GM12878 (cell line): ENCODE measurements around the gene ATIC. TPM values are rescaled to one million over a fixed set of nuclear protein-coding genes. Genes with fewer than 3 reads are reported as not detected.

ENCODE experiments used
- ATAC-seq: fragments of 200-7000 bp; cut with Tn5 transposase; 3 replicates; pipeline ENCODE4 v1.9.1; 2020; ENCODE audit warnings: mild to moderate bottlenecking, moderate library complexity
- BruUV-seq: library from RNA; stranded (reverse); fragments of 400-500 nt; replicated peaks from 2 replicates; lab custom pipeline; 2021; lab: Mats Ljungman, UMichigan
- CTCF ChIA-PET: fragments of 300-600 bp; sonication (Branson Sonifier 250); formaldehyde crosslinking; extraction: SDS; loops from one replicate; lab custom pipeline; 2021; ENCODE audit warnings: inconsistent platforms; lab: Yijun Ruan, JAX
- POLR2A ChIA-PET: fragments of 350-600 bp; formaldehyde crosslinking; extraction: SDS; loops from one replicate; lab custom pipeline; 2021; ENCODE audit warnings: inconsistent platforms; lab: Charles Lee
- RAD21 ChIA-PET: fragments of 300-600 bp; sonication (Branson Sonifier 250); formaldehyde crosslinking; loops from one replicate; lab custom pipeline; 2023; ENCODE audit warnings: antibody characterized with exemption; ENCODE audit not compliant: unreplicated experiment; lab: Charles Lee
- SMC1A ChIA-PET: fragments of 300-600 bp; sonication (Branson Sonifier 250); formaldehyde crosslinking; loops from one replicate; lab custom pipeline; 2023; ENCODE audit not compliant: unreplicated experiment, uncharacterized antibody; lab: Charles Lee
- DNase-seq: peaks from one replicate; pipeline ENCODE4 v3.0.0-alpha.2; 2011; ENCODE audit warnings: low read depth, low spot score
- FAIRE-seq: peaks from 3 replicates; lab custom pipeline; 2011; peaks lifted over from hg19 to GRCh38; lab: Jason Lieb, UNC
- H2AFZ ChIP-seq: 2 replicates; pipeline ENCODE4 v1.6.0; 2011; ENCODE audit warnings: low read depth, low read length, control low read depth; ENCODE audit not compliant: control insufficient read depth
- H3K27ac ChIP-seq: 2 replicates; pipeline ENCODE4 v1.5.1; 2011; ENCODE audit warnings: control low read depth; ENCODE audit not compliant: control insufficient read depth, insufficient read depth
- H3K27me3 ChIP-seq, 2 experiments: replicated peaks in 1 of 2; 2 replicates each; pipeline versions ENCODE4 v1.6.0 to v1.6.1; 2011; ENCODE audit warnings: low read length in 1 of 2; ENCODE audit not compliant: control insufficient read depth in 2 of 2, insufficient read depth in 2 of 2
- H3K36me3 ChIP-seq, 2 experiments: 2 replicates each; pipeline ENCODE4 v1.5.1; 2011; ENCODE audit warnings: low read length in 1 of 2; ENCODE audit not compliant: control insufficient read depth in 2 of 2, insufficient read depth in 2 of 2
- H3K4me1 ChIP-seq: 2 replicates; pipeline ENCODE4 v1.6.1; 2011; ENCODE audit warnings: mild to moderate bottlenecking, low read length, moderate library complexity, mixed read lengths; ENCODE audit not compliant: control insufficient read depth, insufficient read depth
- H3K4me2 ChIP-seq: 2 replicates; pipeline ENCODE4 v1.6.0; 2011; ENCODE audit warnings: control low read depth; ENCODE audit not compliant: control insufficient read depth, insufficient read depth
- H3K4me3 ChIP-seq: fragments of 200-600 bp; sonication (generic); 2 replicates; pipeline ENCODE4 v1.5.1; 2016
- H3K79me2 ChIP-seq: 2 replicates; pipeline ENCODE4 v1.6.0; 2011; ENCODE audit warnings: low read length; ENCODE audit not compliant: control insufficient read depth, insufficient read depth
- H3K9ac ChIP-seq: 2 replicates; pipeline ENCODE4 v1.8.0; 2011; ENCODE audit warnings: low read length, control low read depth, mixed read lengths; ENCODE audit not compliant: control insufficient read depth, insufficient read depth
- H3K9me3 ChIP-seq: replicated peaks from 3 replicates; pipeline ENCODE4 v1.5.1; 2011; ENCODE audit warnings: mild to moderate bottlenecking, low read length; ENCODE audit not compliant: control insufficient read depth, insufficient read depth
- H4K20me1 ChIP-seq: 2 replicates; pipeline ENCODE4 v1.6.0; 2011; ENCODE audit not compliant: control insufficient read depth, insufficient read depth
- CEBPB ChIP-seq, 2 experiments: fragments of 150-350 bp in 1 of 2; IDR thresholded peaks; 2 replicates each; pipeline ENCODE4 v1.6.1; 2012 to 2014; ENCODE audit warnings: low read depth in 2 of 2, low read length in 2 of 2, borderline replicate concordance in 1 of 2, inconsistent platforms in 1 of 2
- ESRRA ChIP-seq: IDR thresholded peaks from 2 replicates; pipeline ENCODE4 v1.6.1; 2012; ENCODE audit warnings: mild to moderate bottlenecking, low read length, improper control_type of control experiment
- FOXM1 ChIP-seq: IDR thresholded peaks from 2 replicates; pipeline ENCODE4 v1.6.1; 2012; ENCODE audit warnings: low read depth, mild to moderate bottlenecking, inconsistent platforms, low read length, moderate library complexity
- HDAC2 ChIP-seq: fragments of 200-600 bp; sonication (generic); IDR thresholded peaks from 2 replicates; pipeline ENCODE4 v1.6.1; 2017
- HDGF ChIP-seq: fragments of 450-650 bp; IDR thresholded peaks from 2 replicates; pipeline ENCODE4 v1.6.1; 2016; ENCODE audit warnings: antibody characterized with exemption
- KAT2A ChIP-seq: conservative IDR thresholded peaks from 2 replicates; pipeline ENCODE4 v1.6.1; 2011; ENCODE audit warnings: low read depth, low read length; ENCODE audit not compliant: control insufficient read depth
- LARP7 ChIP-seq: fragments of 450-650 bp; IDR thresholded peaks from 2 replicates; pipeline ENCODE4 v1.6.1; 2017; ENCODE audit warnings: mild to moderate bottlenecking
- MTA3 ChIP-seq: IDR thresholded peaks from 2 replicates; pipeline ENCODE4 v1.6.1; 2012; ENCODE audit warnings: low read length, inconsistent platforms, borderline replicate concordance
- NR2F1 ChIP-seq: fragments of 450-650 bp; conservative IDR thresholded peaks from 2 replicates; pipeline ENCODE4 v1.6.1; 2017; ENCODE audit warnings: mild to moderate bottlenecking
- PAX5 ChIP-seq: IDR thresholded peaks from 2 replicates; pipeline ENCODE4 v1.6.1; 2011; ENCODE audit warnings: low read depth, low read length, borderline replicate concordance
- SIN3A ChIP-seq: IDR thresholded peaks from 2 replicates; pipeline ENCODE4 v1.6.1; 2012; ENCODE audit warnings: low read depth, low read length, improper control_type of control experiment
- TBL1XR1 ChIP-seq: IDR thresholded peaks from 2 replicates; pipeline ENCODE4 v1.6.1; 2012; ENCODE audit warnings: low read depth, low read length, improper control_type of control experiment
- WRNIP1 ChIP-seq: IDR thresholded peaks from 2 replicates; pipeline ENCODE4 v1.6.1; 2011; ENCODE audit warnings: low read depth, low read length, improper control_type of control experiment, borderline replicate concordance
- in situ Hi-C: fragments of 300-500 bp; cut with MboI; formaldehyde crosslinking; loops from 9 replicates; pipeline ENCODE4 v1.14.3; 2018; ENCODE audit warnings: mixed read lengths
- intact Hi-C: fragments of 100-400 bp; cut with micrococcal nuclease; formaldehyde crosslinking; loops from one replicate; pipeline ENCODE4 v1.14.2; 2022; ENCODE audit not compliant: unreplicated experiment
- polyA plus RNA-seq, 11 experiments: library from polyadenylated mRNA; depleted of rRNA in 4 of 11; unstranded in 6 of 11; stranded (reverse) in 5 of 11; fragments of >200 nt; fragmentation: Nextera tagmentation in 4 of 11; fragmentation: Illumina TruSeq in 1 of 11; extraction: Ambion mirVana in 4 of 11; extraction: Trizol in 1 of 11; gene quantifications; 1 replicate in 1 of 11; 2 replicates in 10 of 11; pipeline versions ENCODE4 v1.2.1 to v1.2.3, GENCODE V29; 2011 to 2016; ENCODE audit warnings: inconsistent platforms in 2 of 11, missing spikeins in 2 of 11, low read depth in 1 of 11
- total RNA-seq, 4 experiments: library from RNA; depleted of rRNA in 3 of 4; stranded (reverse); fragments of >200 nt in 3 of 4; fragmentation: Illumina TruSeq in 1 of 4; extraction: Trizol in 1 of 4; gene quantifications; 2 replicates each; pipeline versions ENCODE4 v1.2.1 to v1.2.3, GENCODE V29; 2013 to 2021
- TF ChIP-seq, protein P1 (sequence below): IDR thresholded peaks from 2 replicates; pipeline ENCODE4 v1.6.1; 2012; ENCODE audit warnings: improper control_type of control experiment, low read depth, low read length; ENCODE audit not compliant: insufficient replicate concordance
- TF ChIP-seq, protein P2 (sequence below): IDR thresholded peaks from 2 replicates; pipeline ENCODE4 v1.6.1; 2012; ENCODE audit warnings: low read depth, low read length, improper control_type of control experiment
- TF ChIP-seq, protein P3 (sequence below): fragments of 450-650 bp; formaldehyde crosslinking; IDR thresholded peaks from 2 replicates; pipeline ENCODE4 v1.4.0; 2022; ENCODE audit warnings: mild to moderate bottlenecking, moderate library complexity

Gene ATIC
- total and polyA plus RNA-seq, 10 of the 15 experiments (the other 5 are each of a cell fraction or from before 2014, with no cell fraction given): 45.1 to 518 (median 306) TPM

DNA sequence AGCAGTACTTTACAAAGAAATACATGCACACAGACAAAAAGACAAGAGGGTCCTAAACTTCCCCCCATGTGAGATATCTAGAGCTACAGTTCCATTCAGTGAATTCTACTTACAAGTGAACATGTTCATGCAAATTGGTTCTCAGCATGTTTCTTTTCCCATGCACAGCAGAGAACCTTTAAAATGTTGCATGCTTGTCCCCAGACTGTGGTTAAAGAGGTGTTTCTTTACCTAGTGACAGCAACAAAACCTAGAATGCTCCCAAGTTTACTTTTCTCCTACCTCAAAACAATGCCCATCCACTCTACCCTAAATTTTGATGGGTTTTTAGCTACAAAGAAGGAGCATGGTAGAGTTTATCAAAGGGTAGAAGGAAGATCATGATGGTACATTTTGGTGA lies 80.3 kb downstream of the ATIC start:
- H3K9ac ChIP-seq: no peak overlapping the region
- H3K4me3 ChIP-seq: no peak overlapping the region
- intact Hi-C loops: no loop called here
- ChIA-PET RAD21 (no interaction called here), SMC1A (interaction anchor here (0.5 to 2.6 kb wide), 6 partner anchors 10 to 726 kb away, joined by 3 to 12 read pairs (median 4); no protein-coding TSS in a partner anchor), POLR2A (no interaction called here), CTCF (no interaction called here)
- no peaks in the 10 kb centered on the region for H3K9me3 ChIP-seq
- no peak overlapping the region for H3K27ac ChIP-seq
- BruUV-seq: no TSS peak
- FAIRE-seq: no peak
- no peaks in the 10 kb centered on the region for H4K20me1 ChIP-seq
- no peaks in the 10 kb centered on the region for H3K4me1 ChIP-seq
- in situ Hi-C loops: no loop called here
- H3K36me3 ChIP-seq: no peaks in the 10 kb centered on the region
- TF ChIP-seq PAX5 (no peak), KAT2A (no peak), TBL1XR1 (no peak), ESRRA (no peak), LARP7 (no peak), WRNIP1 (no peak), NR2F1 (no peak), FOXM1 (no peak), SIN3A (no peak), HDAC2 (no peak), HDGF (no peak), CEBPB (IDR thresholded peaks at IDR 0.05; ENCODE audit: borderline replicate concordance in 1 of 2, low read depth in 2 of 2, low read length in 2 of 2) (no peak), MTA3 (no peak)
- TF ChIP-seq, protein P1, sequence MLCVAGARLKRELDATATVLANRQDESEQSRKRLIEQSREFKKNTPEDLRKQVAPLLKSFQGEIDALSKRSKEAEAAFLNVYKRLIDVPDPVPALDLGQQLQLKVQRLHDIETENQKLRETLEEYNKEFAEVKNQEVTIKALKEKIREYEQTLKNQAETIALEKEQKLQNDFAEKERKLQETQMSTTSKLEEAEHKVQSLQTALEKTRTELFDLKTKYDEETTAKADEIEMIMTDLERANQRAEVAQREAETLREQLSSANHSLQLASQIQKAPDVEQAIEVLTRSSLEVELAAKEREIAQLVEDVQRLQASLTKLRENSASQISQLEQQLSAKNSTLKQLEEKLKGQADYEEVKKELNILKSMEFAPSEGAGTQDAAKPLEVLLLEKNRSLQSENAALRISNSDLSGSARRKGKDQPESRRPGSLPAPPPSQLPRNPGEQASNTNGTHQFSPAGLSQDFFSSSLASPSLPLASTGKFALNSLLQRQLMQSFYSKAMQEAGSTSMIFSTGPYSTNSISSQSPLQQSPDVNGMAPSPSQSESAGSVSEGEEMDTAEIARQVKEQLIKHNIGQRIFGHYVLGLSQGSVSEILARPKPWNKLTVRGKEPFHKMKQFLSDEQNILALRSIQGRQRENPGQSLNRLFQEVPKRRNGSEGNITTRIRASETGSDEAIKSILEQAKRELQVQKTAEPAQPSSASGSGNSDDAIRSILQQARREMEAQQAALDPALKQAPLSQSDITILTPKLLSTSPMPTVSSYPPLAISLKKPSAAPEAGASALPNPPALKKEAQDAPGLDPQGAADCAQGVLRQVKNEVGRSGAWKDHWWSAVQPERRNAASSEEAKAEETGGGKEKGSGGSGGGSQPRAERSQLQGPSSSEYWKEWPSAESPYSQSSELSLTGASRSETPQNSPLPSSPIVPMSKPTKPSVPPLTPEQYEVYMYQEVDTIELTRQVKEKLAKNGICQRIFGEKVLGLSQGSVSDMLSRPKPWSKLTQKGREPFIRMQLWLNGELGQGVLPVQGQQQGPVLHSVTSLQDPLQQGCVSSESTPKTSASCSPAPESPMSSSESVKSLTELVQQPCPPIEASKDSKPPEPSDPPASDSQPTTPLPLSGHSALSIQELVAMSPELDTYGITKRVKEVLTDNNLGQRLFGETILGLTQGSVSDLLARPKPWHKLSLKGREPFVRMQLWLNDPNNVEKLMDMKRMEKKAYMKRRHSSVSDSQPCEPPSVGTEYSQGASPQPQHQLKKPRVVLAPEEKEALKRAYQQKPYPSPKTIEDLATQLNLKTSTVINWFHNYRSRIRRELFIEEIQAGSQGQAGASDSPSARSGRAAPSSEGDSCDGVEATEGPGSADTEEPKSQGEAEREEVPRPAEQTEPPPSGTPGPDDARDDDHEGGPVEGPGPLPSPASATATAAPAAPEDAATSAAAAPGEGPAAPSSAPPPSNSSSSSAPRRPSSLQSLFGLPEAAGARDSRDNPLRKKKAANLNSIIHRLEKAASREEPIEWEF: no peak
- TF ChIP-seq, protein P2, sequence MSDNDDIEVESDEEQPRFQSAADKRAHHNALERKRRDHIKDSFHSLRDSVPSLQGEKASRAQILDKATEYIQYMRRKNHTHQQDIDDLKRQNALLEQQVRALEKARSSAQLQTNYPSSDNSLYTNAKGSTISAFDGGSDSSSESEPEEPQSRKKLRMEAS: no peak
- TF ChIP-seq, protein P3, sequence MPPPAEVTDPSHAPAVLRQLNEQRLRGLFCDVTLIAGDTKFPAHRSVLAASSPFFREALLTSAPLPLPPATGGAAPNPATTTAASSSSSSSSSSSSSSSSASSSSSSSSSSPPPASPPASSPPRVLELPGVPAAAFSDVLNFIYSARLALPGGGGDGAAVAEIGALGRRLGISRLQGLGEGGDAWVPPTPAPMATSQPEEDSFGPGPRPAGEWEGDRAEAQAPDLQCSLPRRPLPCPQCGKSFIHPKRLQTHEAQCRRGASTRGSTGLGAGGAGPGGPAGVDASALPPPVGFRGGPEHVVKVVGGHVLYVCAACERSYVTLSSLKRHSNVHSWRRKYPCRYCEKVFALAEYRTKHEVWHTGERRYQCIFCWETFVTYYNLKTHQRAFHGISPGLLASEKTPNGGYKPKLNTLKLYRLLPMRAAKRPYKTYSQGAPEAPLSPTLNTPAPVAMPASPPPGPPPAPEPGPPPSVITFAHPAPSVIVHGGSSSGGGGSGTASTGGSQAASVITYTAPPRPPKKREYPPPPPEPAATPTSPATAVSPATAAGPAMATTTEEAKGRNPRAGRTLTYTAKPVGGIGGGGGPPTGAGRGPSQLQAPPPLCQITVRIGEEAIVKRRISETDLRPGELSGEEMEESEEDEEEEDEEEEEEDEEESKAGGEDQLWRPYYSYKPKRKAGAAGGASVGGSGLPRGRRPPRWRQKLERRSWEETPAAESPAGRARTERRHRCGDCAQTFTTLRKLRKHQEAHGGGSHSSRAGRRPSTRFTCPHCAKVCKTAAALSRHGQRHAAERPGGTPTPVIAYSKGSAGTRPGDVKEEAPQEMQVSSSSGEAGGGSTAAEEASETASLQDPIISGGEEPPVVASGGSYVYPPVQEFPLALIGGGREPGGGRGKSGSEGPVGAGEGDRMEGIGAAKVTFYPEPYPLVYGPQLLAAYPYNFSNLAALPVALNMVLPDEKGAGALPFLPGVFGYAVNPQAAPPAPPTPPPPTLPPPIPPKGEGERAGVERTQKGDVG (CRISPR knock-in tag): no peak
- no peaks in the 10 kb centered on the region for H3K79me2 ChIP-seq
- no peak overlapping the region for H2AFZ ChIP-seq
- H3K4me2 ChIP-seq: no peak overlapping the region
- H3K27me3 ChIP-seq: no peaks in the 10 kb centered on the region
- DNase-seq: no peak
- no peak for ATAC-seq
